BLaER1 (cell line): Measurements from ENCODE around the gene STON1.
A peak's percentile ranks its signal among the peaks of the same experiment; 100 is the strongest.

ENCODE experiments used
- H3K27ac ChIP-seq: shearing (Covaris generic); formaldehyde crosslinking; 2 replicates; pipeline ENCODE4 v1.8.1; 2022
- H3K27me3 ChIP-seq: shearing (Covaris generic); formaldehyde crosslinking; 2 replicates; pipeline ENCODE4 v1.8.1; 2022
- H3K36me3 ChIP-seq: shearing (Covaris generic); formaldehyde crosslinking; 2 replicates; pipeline ENCODE4 v1.8.1; 2022
- H3K4me1 ChIP-seq: shearing (Covaris generic); formaldehyde crosslinking; 2 replicates; pipeline ENCODE4 v1.8.1; 2022
- H3K4me2 ChIP-seq: shearing (Covaris generic); formaldehyde crosslinking; 2 replicates; pipeline ENCODE4 v1.8.1; 2022
- H3K4me3 ChIP-seq: shearing (Covaris generic); formaldehyde crosslinking; 2 replicates; pipeline ENCODE4 v1.8.1; 2022
- H3K9ac ChIP-seq: shearing (Covaris generic); formaldehyde crosslinking; 2 replicates; pipeline ENCODE4 v1.8.1; 2022
- H3K9me3 ChIP-seq: shearing (Covaris generic); formaldehyde crosslinking; 2 replicates; pipeline ENCODE4 v1.8.1; 2022
- H4K20me1 ChIP-seq: shearing (Covaris generic); formaldehyde crosslinking; 2 replicates; pipeline ENCODE4 v1.8.1; 2022
- Cebpa-rat ChIP-seq: shearing (Covaris generic); IDR thresholded peaks from 2 replicates; pipeline ENCODE4 v1.8.1; 2022

The STON1 gene, protein sequence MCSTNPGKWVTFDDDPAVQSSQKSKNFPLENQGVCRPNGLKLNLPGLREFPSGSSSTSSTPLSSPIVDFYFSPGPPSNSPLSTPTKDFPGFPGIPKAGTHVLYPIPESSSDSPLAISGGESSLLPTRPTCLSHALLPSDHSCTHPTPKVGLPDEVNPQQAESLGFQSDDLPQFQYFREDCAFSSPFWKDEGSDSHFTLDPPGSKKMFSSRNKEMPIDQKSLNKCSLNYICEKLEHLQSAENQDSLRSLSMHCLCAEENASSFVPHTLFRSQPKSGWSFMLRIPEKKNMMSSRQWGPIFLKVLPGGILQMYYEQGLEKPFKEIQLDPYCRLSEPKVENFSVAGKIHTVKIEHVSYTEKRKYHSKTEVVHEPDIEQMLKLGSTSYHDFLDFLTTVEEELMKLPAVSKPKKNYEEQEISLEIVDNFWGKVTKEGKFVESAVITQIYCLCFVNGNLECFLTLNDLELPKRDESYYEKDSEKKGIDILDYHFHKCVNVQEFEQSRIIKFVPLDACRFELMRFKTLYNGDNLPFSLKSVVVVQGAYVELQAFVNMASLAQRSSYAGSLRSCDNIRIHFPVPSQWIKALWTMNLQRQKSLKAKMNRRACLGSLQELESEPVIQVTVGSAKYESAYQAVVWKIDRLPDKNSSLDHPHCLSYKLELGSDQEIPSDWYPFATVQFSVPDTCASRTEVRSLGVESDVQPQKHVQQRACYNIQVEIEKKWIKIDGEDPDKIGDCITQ

DNA sequence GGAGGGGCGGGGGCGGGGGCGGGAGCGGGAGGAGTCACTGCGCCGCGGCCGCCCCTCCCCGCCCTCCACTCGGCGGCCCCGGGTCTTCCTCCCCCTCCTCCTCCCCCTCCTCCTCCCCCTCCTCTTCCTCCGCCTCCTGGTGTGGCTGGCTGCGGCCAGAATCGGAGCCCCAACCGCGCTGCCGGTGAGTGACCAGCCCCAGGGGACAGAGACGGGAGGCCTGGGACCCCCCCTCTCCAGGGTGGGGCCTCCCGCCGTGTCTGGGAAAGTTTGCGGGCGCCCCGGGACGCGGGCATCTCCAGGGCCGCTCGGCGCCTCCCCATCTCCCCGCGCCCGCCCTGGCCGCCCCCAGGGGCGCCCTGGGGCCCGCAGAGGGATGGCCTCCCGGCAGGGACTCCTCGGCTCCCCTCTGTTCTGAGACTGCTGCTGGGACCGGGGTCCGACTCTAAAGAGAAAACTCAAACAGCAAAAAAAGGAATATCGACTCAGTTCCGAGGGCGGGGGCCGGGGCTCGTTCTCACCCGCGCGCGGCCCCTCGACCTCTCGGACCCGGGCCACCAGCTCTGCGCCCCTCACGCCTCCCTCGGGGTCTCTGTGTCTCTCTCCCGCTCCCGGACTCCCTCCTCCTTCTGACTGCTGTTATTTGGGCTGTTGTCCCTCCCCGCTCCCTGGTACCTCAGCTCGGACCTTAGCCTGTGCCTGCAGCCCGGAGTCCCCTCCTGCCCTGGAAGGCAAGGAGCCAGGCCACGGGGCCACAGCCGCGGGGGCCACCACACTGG, at the start of gene STON1:
Gene STON1, plus strand, starts transcription at position 122 of the 779 bp plus-strand sequence. CDS start 50,480 bp downstream, outside the sequence.
- no peak for TF ChIP-seq Cebpa-rat
- no peaks in the 10 kb centered on the region for H4K20me1 ChIP-seq
- peak within 1 kb of the TSS; percentile 85 for H3K9ac ChIP-seq
- H3K36me3 ChIP-seq = no peaks in the 10 kb centered on the region
- peak within 1 kb of the TSS; percentile 99 for H3K4me2 ChIP-seq
- H3K9me3 ChIP-seq = no peaks in the 10 kb centered on the region
- H3K4me1 ChIP-seq = peaks cover 40% of the 10 kb centered on the region
- H3K27me3 ChIP-seq = no peaks in the 10 kb centered on the region
- H3K4me3 ChIP-seq = peak within 1 kb of the TSS; percentile 91
- peak within 1 kb of the TSS; percentile 76 for H3K27ac ChIP-seq

DNA sequence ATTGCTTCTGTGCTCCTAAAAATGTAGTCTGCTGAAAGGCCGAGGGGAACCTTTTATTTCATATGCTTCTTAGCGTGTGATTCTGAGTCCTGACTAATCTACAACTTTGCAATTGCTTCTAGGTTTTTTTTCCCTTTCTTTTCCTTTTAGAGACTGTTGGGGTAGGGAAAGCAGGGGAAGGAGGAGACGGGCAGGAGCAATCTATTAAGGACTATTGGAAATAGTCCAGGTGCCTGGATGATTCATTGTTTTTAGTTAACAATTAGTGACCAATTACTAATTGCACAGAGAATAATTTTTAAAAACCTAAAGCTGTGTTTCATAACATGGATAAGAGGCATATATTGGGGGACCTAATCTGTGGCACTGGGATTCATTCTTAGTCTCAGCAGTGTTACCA, 49.4 kb upstream of the STON1 start:
- no peak overlapping the region for H3K4me2 ChIP-seq
- H3K4me3 ChIP-seq = no peak overlapping the region
- H3K9me3 ChIP-seq = peaks cover 7% of the 10 kb centered on the region; the same call in 1 of the 2 replicates
- peaks cover 6% of the 10 kb centered on the region for H3K4me1 ChIP-seq
- no peaks in the 10 kb centered on the region for H3K27me3 ChIP-seq
- H3K36me3 ChIP-seq = peaks cover 65% of the 10 kb centered on the region
- no peak overlapping the region for H3K27ac ChIP-seq
- H3K9ac ChIP-seq = no peak overlapping the region
- H4K20me1 ChIP-seq = no peaks in the 10 kb centered on the region
- no peak for TF ChIP-seq Cebpa-rat

DNA sequence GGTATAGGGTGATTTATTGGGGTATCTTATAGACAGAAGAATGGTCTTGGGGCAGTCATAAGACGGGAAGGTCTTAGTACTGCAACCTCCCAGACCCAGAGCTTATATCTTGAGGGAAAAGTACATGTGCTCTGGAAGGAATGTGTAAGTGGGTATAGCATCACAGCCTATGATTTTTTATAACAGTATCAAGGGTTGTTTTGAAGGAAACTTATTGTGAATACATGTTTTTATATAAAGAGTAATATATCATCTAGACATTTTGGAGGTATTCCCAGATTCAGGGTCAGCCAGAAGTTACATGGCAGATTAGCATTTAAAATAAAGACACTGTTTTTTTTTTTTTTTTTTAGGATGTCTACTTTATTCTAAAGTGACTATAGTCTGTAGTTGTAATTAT, 47.6 kb upstream of the STON1 start:
- Histone ChIP-seq H3K27me3 (no peaks in the 10 kb centered on the region), H3K9me3 (peaks cover 7% of the 10 kb centered on the region; the same call in 1 of the 2 replicates), H3K36me3 (peaks cover 65% of the 10 kb centered on the region), H3K9ac (no peak overlapping the region), H3K4me1 (peaks cover 21% of the 10 kb centered on the region), H3K27ac (no peak overlapping the region), H3K4me2 (no peak overlapping the region), H4K20me1 (no peaks in the 10 kb centered on the region), H3K4me3 (no peak overlapping the region)
- TF ChIP-seq Cebpa-rat = no peak

DNA sequence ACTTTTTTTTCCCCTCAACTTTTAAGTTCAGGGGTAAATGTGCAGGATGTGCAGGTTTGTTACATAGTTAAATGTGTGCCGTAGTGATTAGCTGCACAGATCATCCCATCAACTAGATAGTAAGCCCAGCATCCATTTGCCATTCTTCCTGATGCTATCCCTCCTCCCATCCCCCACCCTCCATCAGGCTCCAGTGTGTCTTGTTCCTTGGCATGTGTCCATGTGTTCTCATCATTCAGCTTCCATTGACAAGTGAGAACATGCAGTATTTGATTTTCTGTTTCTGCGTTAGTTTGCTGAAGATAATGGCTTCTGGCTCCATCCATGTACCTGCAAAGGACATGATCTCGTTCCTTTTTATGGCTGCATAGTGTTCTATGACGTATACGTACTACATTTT, 47.2 kb upstream of the STON1 start:
- Histone ChIP-seq H3K4me3 (no peak overlapping the region), H4K20me1 (no peaks in the 10 kb centered on the region), H3K36me3 (peaks cover 65% of the 10 kb centered on the region), H3K27me3 (no peaks in the 10 kb centered on the region), H3K9me3 (peaks cover 7% of the 10 kb centered on the region; the same call in 1 of the 2 replicates), H3K4me2 (no peak overlapping the region), H3K27ac (no peak overlapping the region), H3K4me1 (peaks cover 21% of the 10 kb centered on the region), H3K9ac (no peak overlapping the region)
- TF ChIP-seq Cebpa-rat = no peak

DNA sequence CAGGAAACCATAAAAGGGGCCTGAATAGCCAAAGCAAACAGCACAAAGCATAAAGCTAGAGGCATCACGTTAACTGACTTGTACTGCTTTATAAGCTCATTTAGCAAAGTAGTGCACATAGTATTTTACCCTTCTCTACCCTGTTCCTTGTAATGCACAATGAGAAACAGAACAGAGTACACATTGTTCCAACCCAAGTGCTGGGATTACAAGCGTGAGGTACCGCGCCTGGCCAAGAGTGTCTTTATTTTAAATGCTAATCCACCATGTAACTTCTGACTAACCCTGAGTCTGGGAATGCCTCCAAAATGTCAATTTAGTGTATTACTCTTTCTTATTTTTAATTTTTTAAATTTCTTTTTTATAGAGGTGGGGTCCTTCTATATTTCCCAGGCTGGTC, 46.4 kb upstream of the STON1 start:
- H3K4me2 ChIP-seq = no peak overlapping the region
- peaks cover 21% of the 10 kb centered on the region for H3K4me1 ChIP-seq
- H3K9ac ChIP-seq = no peak overlapping the region
- H3K9me3 ChIP-seq = peaks cover 7% of the 10 kb centered on the region; the same call in 1 of the 2 replicates
- no peak overlapping the region for H3K27ac ChIP-seq
- H3K27me3 ChIP-seq = no peaks in the 10 kb centered on the region
- TF ChIP-seq Cebpa-rat = no peak
- H4K20me1 ChIP-seq = no peaks in the 10 kb centered on the region
- H3K36me3 ChIP-seq = peaks cover 66% of the 10 kb centered on the region
- no peak overlapping the region for H3K4me3 ChIP-seq

DNA sequence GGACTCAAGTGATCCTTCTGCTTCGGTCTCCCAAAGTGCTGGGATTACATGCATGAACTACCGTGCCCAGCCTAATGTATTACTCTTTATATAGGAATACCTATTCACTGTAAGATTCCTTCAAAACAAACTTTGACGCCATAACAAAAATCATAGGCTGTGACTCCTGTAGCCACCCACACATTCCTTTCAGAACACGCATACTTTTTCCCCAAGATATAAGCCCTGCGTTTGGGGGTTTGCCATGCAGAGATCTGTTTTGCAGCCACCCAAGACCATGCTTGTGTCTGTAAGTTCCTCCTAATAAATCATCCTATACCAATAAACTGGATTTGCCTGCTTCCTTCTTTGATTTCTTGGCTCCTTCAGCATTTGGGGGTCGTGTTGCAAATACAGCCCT, 46.0 kb upstream of the STON1 start:
- H3K4me3 ChIP-seq = no peak overlapping the region
- H3K4me2 ChIP-seq = no peak overlapping the region
- peaks cover 21% of the 10 kb centered on the region for H3K4me1 ChIP-seq
- H3K9ac ChIP-seq = no peak overlapping the region
- H4K20me1 ChIP-seq = no peaks in the 10 kb centered on the region
- TF ChIP-seq Cebpa-rat = no peak
- H3K27me3 ChIP-seq = no peaks in the 10 kb centered on the region
- no peak overlapping the region for H3K27ac ChIP-seq
- H3K36me3 ChIP-seq = peaks cover 62% of the 10 kb centered on the region
- H3K9me3 ChIP-seq = peaks cover 7% of the 10 kb centered on the region; the same call in 1 of the 2 replicates

DNA sequence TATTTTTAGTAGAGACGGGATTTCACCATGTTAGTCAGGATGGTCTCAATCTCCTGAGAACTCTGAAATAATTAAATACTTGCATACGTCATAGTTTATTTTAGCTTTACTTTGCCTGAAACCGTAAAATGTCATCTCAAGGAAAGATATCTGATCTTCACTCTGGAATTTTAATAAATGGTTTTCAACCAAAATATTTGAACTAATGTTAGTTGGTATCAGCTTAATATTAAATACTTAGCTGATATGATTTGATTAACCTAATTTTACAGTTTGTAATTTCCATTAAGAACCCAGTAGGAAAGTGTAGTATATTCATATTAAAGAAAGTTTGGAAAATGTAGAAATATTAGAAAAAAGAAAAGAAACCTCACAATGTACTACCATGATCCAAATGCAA, 41.4 kb upstream of the STON1 start:
- H3K36me3 ChIP-seq = peaks cover 46% of the 10 kb centered on the region
- H3K4me1 ChIP-seq = peaks cover 32% of the 10 kb centered on the region
- H3K9me3 ChIP-seq = peaks cover 4% of the 10 kb centered on the region; the same call in 1 of the 2 replicates
- no peak overlapping the region for H3K27ac ChIP-seq
- no peak overlapping the region for H3K4me3 ChIP-seq
- TF ChIP-seq Cebpa-rat = no peak
- H3K27me3 ChIP-seq = no peaks in the 10 kb centered on the region
- H3K9ac ChIP-seq = no peak overlapping the region
- H4K20me1 ChIP-seq = no peaks in the 10 kb centered on the region
- H3K4me2 ChIP-seq = no peak overlapping the region

DNA sequence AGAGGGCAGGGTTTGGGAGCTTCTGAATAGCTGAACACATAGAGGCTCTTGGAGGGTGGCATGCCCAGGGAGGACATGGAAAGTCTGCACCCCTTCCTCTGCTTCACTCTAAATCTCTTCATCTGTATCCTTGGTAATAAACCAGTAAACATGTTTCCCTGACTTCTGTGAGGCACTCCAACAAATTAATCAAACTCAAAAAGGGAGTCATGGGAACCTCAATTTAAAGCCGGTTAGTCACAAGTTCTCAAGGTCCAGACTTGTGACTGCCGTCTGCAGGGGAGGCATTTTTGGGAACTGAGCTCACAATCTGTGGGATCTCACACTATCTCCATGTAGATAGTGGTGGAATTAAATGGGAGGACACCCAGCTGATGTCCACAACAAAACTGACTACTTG, 33.1 kb upstream of the STON1 start:
- no peaks in the 10 kb centered on the region for H4K20me1 ChIP-seq
- no peak overlapping the region for H3K4me2 ChIP-seq
- peaks cover 3% of the 10 kb centered on the region for H3K4me1 ChIP-seq
- TF ChIP-seq Cebpa-rat = no peak
- H3K4me3 ChIP-seq = no peak overlapping the region
- H3K27ac ChIP-seq = no peak overlapping the region
- H3K36me3 ChIP-seq = peaks cover 83% of the 10 kb centered on the region
- H3K27me3 ChIP-seq = no peaks in the 10 kb centered on the region
- H3K9ac ChIP-seq = no peak overlapping the region
- no peaks in the 10 kb centered on the region for H3K9me3 ChIP-seq

DNA sequence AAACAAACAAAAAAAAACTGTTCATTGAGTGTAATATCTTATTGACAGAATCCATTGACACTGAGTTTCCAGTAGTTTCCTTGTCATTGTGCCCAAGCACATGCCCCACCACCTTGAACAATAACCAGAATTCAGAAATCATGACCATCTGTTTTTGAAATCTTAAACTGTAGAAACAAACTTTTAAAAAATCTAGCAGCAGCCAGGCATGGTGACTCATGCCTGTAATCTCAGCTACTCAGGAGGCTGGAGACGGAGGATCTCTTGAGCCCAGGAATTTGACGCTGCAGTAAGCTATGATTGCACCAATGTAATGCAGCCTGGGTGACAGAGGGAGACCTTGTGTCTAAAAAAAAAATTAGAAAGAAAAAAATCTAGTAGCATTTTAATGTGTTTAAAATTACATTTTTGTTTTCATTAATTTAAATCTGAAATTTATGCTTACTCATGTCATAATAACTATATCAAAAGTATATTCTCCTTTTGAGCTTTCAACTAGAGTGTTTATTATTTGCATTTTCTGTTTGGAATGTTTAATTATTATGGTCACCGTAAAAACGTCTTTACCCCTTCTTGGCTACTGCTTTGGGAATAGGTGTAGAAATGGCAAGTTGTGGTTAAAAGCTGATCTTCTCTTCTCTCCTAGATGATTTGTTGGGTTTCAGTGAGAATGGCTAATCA, 25.2 kb upstream of the STON1 start:
- Histone ChIP-seq H3K9ac (no peak overlapping the region), H3K4me2 (no peak overlapping the region), H3K36me3 (peaks cover 79% of the 10 kb centered on the region), H3K4me3 (no peak overlapping the region), H3K9me3 (no peaks in the 10 kb centered on the region), H4K20me1 (no peaks in the 10 kb centered on the region), H3K27me3 (no peaks in the 10 kb centered on the region), H3K27ac (no peak overlapping the region), H3K4me1 (peaks cover 7% of the 10 kb centered on the region; the same call in 1 of the 2 replicates)
- TF ChIP-seq Cebpa-rat = no peak
